Stimulated activated CD4-positive, alpha-beta T cell treated with anti-CD3 and anti-CD28 coated beads, Interleukin-12 subunit alpha, Interleukin-12 subunit beta, amount 100 ng/mL, for 48 hours (primary cell): ENCODE measurements around the gene FNBP1.

Source experiments
- DNase-seq, 3 donors: peaks; one replicate each; pipeline ENCODE4 v3.0.0-alpha.2; 2020; ENCODE audit warnings: low read depth in 2 of 3, low spot score in 1 of 3

Gene FNBP1

DNA sequence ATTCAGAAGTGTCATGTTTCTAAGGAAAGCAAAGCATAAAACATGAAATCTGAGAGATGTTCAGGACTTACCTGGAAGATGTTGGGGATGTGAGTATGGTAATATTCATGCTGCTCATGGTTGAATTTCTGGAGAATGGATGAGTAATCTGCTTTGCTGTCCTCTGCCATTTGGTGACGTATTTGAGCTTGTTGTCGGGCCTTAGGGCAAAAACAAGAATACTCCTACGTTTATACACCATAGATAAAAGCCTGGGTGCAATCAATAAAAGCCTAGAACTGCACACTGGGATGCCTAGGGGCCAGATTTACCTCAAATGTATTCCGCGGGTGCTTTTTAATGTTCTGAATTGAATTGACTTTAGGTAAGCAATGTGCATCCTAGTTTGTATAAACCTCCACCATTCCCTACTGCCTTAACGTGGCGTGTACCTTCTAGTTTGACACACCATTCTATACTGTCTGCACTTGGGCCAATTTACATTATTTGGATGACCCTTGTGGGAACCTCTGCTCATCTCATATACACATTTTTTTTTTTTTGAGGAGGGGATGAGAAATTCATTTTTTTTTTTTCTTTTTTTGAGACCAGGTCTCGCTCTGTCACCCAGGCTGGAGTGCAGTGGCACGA is 113.4 kb downstream of the FNBP1 start:
- no peak for DNase-seq

DNA sequence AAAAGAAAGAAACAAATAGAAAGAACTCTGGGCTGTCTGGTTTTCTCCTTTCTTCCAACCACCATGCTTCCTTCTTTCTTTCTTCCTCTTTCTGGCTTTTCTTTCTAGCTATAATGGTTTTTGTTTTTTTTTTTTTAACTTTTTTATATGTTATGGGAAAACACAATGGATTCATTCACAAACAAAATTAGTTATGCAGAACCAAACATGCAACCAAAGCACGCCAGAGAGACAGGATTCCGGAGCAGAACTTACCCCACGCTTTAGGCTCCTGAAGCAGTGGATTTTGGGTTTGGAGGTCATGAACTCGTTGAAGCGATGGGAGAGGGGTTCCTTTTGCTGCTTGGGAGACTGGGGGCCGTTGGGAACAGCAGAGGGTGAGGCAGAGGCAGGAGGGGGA is 119.4 kb downstream of the FNBP1 start:
- DNase-seq, result no peak

- no peak for DNase-seq
Measured at GRCh38 chr9:129921905-129922304, 121.1 kb downstream of the FNBP1 start.

GRCh38 chr9:129919841-129920240 is 123.1 kb downstream of the FNBP1 start:
- no peak for DNase-seq

DNA sequence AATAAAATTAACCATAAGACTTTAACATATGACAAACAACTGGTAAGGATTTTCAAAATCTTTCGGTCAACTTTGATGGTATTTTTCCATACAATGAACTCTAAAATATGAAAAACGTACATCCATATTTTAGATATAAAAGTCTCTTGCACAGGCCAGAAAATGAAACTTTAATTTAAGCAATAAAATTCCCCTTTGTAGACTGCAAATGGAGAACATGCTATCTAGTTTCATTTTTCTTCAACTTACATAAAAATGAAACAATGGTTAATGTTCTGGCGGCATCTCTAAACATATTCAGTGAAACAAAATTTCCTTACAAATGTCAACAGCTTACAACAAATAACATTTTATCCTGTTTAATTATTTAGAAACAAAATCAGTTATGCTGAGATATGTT is 123.7 kb downstream of the FNBP1 start:
- DNase-seq, result no peak

GRCh38 chr9:129918296-129918950 is 124.6 kb downstream of the FNBP1 start:
- no peak for DNase-seq

DNA sequence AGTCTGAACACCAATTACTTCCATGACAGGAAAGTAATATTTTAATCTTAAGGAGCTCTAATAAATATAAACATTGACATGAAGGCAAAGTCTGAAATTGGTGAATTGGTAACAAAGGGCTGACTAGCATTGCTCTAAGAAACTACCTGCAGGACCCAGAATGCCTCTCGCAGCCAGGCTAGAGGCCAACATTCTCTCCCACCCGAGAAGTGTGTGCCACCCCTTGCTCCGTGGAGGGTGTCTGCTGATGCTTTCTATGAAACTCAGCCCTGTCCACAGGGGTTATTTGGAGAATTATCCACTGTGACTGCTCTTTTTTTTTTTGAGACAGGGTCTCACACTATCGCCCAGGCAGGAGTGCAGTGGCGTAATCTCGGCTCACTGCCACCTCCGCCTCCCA is 126.3 kb downstream of the FNBP1 start:
- no peak for DNase-seq

GRCh38 chr9:129914051-129914450 is 128.9 kb downstream of the FNBP1 start:
- no peak for DNase-seq

GRCh38 chr9:129910628-129911567 is 132.1 kb downstream of the FNBP1 start:
- no peak for DNase-seq

DNA sequence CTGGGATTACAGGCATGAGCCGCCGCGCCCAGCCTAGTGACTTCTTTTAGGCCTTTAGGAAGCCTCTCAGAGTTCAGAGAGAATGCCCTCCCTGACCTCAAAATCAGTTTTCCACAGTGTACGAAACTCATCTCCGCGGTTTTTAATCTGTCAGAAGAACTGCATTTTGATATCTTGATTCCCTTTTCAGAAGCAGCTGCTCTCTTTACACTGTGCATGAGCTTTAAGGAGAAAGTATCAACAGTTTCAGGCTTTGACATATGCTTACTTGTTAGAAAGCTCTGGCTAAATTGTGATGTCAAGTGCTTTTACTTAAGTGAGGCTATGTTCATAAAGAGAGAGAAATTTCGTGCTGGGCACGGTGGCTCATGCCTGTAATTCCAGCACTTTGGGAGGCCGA is 133.1 kb downstream of the FNBP1 start:
- DNase-seq, result no peak

- DNase-seq, result no peak
Measured at GRCh38 chr9:129908906-129909305, 134.1 kb downstream of the FNBP1 start.

- DNase-seq, result no peak
Measured at GRCh38 chr9:129907201-129907600, 135.8 kb downstream of the FNBP1 start.

- no peak for DNase-seq
Measured at GRCh38 chr9:129906298-129906697, 136.7 kb downstream of the FNBP1 start.

DNA sequence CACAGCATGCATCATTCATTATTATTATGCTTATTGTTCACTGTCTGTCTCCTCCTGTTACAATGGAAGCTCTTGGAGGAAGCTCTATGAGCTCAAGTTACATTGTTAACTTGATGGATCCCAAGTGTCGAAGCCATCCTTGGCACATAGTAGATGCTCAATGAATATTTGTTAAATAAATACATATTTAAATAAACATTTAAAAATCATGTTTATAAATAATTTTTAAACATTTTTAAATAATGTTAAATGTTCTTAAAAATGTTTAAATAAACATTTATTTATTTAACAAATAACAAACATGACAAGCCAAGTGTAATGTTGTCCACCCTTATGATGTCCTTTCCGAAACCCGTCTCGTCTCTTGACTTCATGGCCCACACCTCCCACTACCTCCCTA is 138.3 kb downstream of the FNBP1 start:
- no peak for DNase-seq

DNA sequence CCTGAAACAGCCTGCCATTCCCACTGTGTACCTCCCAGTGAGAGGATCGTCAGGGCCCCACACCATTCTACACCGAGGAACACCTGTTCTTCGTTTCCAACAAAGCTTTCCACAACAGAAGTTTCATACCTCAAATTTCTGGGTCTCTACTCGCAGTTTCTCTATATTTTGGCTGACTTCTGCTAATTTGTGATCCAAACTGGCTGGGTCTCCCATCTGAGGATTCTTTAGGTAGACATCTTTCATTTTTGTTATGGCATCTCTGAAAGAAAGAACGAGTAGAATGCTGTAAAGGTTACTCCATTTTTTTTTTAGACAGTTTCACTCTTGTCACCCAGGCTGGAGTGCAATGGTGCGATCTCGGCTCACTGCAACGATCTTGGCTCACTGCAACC is 140.3 kb downstream of the FNBP1 start:
- no peak for DNase-seq

DNA sequence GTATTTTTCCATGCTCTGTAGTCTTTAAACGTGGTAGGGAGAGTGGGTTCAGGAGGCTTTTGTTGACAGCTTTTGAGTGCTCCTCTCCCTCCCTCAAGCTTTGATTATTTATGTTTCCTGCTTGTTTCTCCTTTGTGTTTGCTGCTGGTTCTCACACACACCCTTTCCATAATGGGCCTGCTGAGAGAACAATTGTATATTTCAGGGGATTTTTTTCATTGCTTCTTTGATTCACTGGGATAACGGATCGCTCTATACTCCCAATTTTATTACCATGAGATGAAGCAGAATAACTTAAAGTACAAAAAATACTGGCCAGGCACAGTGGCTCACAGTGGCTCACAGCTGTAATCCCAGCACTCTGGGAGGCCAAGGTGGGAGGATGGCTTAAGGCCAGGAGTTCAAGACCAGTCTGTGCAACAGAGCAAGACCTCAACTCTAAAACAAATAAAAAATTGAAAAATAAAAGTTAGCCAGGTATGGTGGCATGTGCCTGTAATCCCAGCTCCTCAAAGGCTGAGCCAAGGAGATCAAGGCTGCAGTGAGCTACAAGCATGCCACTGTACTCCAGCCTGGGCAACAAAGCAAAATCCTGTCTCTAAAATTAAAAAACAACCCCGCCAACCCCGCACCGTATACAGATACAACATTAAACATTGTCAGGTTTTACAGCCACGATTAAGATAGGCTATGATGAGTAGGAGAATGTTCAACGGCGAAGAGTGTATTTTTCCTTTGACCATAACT is 140.8 kb downstream of the FNBP1 start:
- no peak for DNase-seq

- DNase-seq, result no peak
Measured at GRCh38 chr9:129900263-129901027, 142.5 kb downstream of the FNBP1 start.

DNA sequence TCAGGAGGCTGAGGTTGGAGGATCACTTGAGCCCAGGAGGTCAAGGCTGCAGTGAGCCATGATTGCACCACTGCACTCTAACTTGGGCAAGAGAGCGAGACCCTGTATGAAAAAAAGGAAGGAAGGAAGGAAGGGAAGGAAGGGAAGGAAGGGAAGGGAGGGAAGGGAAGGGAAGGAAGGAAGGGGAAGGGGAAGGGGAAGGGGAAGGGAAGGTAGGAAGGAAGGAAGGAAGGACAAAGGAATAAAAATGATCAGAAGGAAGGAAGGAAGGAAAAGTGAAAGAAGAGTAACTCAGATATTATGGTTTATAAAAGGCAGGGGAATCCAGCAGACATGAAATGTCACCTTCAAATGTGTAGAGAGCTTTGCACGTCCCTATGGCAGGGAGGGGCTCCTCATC is 143.4 kb downstream of the FNBP1 start:
- no peak for DNase-seq

DNA sequence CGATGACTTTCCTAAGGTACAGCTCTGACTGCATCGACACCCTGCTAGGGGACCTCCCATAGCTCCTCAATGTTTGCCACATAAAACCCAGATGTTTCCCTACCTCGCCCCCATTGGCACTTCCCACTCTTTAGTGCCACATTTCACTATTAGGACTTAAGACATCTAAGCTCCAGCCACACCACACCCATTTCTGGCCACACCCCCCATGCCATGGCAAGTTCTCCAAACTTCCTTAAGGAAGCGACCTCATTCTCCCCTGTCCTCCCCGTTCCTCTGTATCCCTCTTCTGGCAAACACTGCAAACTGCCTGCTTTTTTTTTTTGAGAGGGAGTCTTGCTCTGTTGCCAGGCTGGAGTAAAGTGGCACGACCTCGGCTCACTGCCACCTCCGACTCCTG is 144.8 kb downstream of the FNBP1 start:
- no peak for DNase-seq

- DNase-seq, result no peak
Measured at GRCh38 chr9:129897263-129897662, 145.7 kb downstream of the FNBP1 start.
